ENCODE measurements around the gene ENTPD8. TPM values are rescaled to one million over a fixed set of nuclear protein-coding genes. Genes with fewer than 3 reads are reported as not detected.
"Not testable (repeated sequence)": the region's sequence is repeated elsewhere in the genome, so short reads cannot be mapped to it uniquely, and the experiment has no call there.

ENTPD8 gene
- total RNA-seq, 4 donors from 2014 or later = not detected

DNA sequence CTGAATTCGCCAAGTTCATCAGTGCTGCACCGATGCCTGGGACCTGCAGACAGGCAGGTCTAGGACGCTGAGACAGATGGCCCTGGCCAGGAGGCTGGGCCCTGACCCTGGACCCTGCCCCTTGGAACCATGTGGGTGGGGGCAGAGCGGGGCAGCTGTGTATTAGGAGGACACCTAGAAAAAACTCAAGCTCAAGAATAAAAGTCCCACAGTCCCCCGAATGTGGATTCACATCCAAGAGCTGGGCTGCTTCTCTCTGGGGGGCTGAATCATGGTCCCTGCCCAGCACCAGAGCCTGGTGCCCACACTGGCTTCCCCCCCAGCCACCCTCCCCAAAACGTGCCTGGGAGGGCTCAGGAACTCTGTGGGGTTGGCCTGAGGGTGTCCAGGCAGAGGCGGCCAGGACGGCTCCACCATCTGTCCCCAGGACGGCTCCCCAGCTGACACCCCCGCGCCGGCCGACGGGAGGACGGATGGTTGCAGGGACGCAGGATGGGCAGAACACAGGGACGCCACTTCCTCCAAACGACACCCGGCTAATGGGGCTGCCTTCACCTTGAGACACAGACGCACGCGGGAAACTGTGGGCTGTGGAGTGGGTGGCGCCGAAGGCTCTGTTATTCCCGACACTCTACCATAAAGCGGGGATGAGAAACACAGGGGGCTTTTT lies 53.1 kb downstream of the ENTPD8 start:
- no peak for DNase-seq (ENCODE audit: low spot score in 2 of 2)
- WGBS, 2 donors = 77 to 89% methylated on average over 17 to 26 of the region's 26 CpGs

DNA sequence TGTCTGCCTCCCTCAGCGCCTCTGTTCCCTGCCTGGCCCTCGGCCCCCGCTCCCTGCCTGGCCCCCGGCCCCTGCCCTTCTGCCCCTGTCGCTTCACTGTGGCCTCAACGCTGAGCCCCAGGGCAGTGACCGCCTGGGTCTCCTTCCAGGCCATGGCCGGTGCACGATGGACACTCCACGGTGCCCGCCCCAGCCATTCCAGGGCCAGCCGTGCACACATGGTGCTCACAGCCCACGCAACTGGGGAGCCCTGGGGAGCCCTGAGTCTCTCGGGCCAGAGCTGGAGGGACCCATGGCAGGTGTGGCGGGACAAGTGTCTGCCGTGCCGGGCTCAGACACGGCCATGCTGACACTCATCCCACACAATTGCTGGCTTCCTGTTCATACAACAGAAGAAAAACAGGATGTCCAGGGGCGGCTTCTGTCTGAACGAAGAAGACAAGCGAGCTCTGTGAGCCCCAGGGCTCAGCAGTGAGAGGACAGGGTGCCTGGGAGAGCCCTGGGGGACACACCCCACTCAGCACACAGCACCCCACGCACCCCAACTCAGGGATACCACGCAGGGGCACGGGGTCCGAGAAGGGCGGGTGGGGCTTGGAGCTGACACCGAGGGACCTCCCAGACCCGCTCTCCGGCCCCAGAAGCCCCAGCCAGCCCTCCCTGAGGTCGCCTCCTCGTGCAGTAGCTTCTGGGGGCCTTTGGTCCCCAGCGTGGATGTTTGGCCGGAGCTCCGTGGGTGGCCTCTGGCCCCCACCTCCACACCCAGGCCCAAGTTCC lies 53.9 kb downstream of the ENTPD8 start:
- no peak for DNase-seq (ENCODE audit: low spot score in 2 of 2)
- intact Hi-C loops (cut with DNase I; ENCODE audit: low total_unique reads) = no loop called here
- TF ChIP-seq, protein P1, sequence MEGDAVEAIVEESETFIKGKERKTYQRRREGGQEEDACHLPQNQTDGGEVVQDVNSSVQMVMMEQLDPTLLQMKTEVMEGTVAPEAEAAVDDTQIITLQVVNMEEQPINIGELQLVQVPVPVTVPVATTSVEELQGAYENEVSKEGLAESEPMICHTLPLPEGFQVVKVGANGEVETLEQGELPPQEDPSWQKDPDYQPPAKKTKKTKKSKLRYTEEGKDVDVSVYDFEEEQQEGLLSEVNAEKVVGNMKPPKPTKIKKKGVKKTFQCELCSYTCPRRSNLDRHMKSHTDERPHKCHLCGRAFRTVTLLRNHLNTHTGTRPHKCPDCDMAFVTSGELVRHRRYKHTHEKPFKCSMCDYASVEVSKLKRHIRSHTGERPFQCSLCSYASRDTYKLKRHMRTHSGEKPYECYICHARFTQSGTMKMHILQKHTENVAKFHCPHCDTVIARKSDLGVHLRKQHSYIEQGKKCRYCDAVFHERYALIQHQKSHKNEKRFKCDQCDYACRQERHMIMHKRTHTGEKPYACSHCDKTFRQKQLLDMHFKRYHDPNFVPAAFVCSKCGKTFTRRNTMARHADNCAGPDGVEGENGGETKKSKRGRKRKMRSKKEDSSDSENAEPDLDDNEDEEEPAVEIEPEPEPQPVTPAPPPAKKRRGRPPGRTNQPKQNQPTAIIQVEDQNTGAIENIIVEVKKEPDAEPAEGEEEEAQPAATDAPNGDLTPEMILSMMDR (IDR thresholded peaks at IDR 0.05) = no peak
- TF ChIP-seq POLR2A (IDR thresholded peaks at IDR 0.05) = no peak
- H3K4me3 ChIP-seq (ENCODE audit: low read depth, poor library complexity, severe bottlenecking) = no peak overlapping the region
- 74 to 76% methylated on average over 21 to 34 of the region's 34 CpGs for WGBS, 2 donors

More for the DNA sequence above, 53.1 kb downstream of the ENTPD8 start:
- intact Hi-C loops (cut with DNase I; ENCODE audit: low total_unique reads) = no loop called here
- no peak for TF ChIP-seq POLR2A (IDR thresholded peaks at IDR 0.05)
- TF ChIP-seq, protein P1 (IDR thresholded peaks at IDR 0.05) = no peak
- H3K4me3 ChIP-seq (ENCODE audit: low read depth, poor library complexity, severe bottlenecking) = no peak overlapping the region

DNA sequence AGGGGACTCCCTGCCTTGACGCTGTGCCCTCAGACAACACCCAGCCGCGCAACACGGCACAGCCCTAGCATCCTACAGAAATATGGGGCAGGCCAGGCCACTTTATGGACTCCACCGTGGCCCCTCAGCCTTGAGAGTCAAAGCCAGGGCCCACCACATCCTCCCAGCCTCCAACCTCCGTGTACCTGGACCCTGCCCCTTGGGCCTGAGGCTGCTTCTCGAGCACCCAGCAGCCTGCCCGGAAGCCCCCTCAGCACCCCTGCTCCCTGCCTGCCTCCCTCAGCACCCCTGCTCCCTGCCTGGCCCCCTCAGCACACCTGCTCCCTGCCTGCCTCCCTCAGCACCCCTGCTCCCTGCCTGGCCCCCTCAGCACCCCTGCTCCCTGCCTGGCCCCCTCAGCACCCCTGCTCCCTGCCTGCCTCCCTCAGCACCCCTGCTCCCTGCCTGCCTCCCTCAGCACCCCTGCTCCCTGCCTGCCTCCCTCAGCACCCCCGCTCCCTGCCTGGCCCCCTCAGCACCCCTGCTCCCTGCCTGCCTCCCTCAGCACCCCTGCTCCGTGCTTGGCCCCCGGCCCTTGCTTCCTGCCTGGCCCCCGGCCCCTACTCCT lies 54.5 kb downstream of the ENTPD8 start:
- WGBS, 2 donors = 79 to 83% methylated on average over 12 of the region's 12 CpGs
- H3K4me3 ChIP-seq (ENCODE audit: low read depth, poor library complexity, severe bottlenecking); DNase-seq (ENCODE audit: low spot score in 2 of 2); intact Hi-C loops (cut with DNase I; ENCODE audit: low total_unique reads): not testable (repeated sequence)

DNA sequence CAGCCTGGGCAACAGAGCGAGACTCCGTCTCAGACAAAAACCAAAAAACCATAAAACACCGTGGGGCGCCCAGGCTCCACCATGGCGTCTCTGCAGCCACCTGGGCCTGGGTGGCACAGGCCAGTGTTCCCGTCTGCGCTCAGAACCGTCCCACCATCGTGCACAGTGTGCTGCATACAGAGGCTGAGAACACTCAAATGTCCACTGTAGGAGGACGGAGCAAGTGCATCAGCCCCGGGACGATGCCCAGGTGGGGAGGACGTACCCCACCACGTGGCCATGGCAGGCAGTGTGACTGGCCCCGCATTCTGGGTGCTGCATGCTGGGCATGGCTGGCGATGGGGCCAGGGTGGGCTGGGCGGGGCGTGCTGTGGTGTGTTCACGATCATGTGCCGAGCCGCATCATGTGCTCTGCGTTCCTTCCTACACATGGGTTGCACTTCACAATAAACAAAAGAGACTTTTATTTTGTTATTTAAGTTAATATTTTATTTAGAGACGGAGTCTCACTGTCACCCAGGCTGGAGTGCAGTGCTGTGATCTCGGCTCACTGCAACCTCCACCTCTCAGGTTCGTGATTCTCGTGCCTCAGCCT lies 56.0 kb downstream of the ENTPD8 start:
- intact Hi-C loops (cut with DNase I; ENCODE audit: low total_unique reads) = no loop called here
- H3K4me3 ChIP-seq (ENCODE audit: low read depth, poor library complexity, severe bottlenecking) = no peak overlapping the region
- TF ChIP-seq, protein P1 (IDR thresholded peaks at IDR 0.05) = no peak
- no peak for TF ChIP-seq POLR2A (IDR thresholded peaks at IDR 0.05)
- no peak for DNase-seq (ENCODE audit: low spot score in 2 of 2)
- 92 to 94% methylated on average over 26 of the region's 26 CpGs for WGBS, 2 donors

Small RNA genes within 50 kb of the gene (microRNA-seq; reads per million reads assigned to microRNA genes)
- 0 to 0.68 reads per million in 2 donors for gene MIR7114 (ENCODE audit: borderline number of aligned reads in 1 of 2, borderline replicate concordance in 2 of 2)

Other genes with a start within 250 kb of the ENTPD8 start
- 10 to 100 TPM; 27.6 to 34.2 (median 29.1) TPM for gene TPRN, start 240.6 kb downstream of the ENTPD8 start, total RNA-seq
- gene TMEM203, start 235.7 kb downstream of the ENTPD8 start, total RNA-seq = 10 to 100 TPM; 45.7 to 60.7 (median 49.4) TPM
- gene NDOR1, start 235.7 kb downstream of the ENTPD8 start, total RNA-seq = 10 to 100 TPM in 3 of 4 donors, 1 to 10 TPM in 1; 8.1 to 18.6 (median 11.6) TPM
- 10 to 100 TPM in 1 of 4 donors, 1 to 10 TPM in 3; 3.7 to 10.2 (median 5.5) TPM for gene RNF208, start 219.1 kb downstream of the ENTPD8 start, total RNA-seq
- 100 to 1,000 TPM in 1 of 4 donors, 10 to 100 TPM in 3; 40.2 to 119 (median 67.6) TPM for gene CYSRT1, start 216.2 kb downstream of the ENTPD8 start, total RNA-seq
- 1 to 10 TPM in 2 of 4 donors, under 1 TPM in 1, not detected in 1; 0.25 to 3.2 (median 2.4) TPM for gene RNF224, start 213.9 kb downstream of the ENTPD8 start, total RNA-seq
- gene SLC34A3, start 210.5 kb downstream of the ENTPD8 start, total RNA-seq = 1 to 10 TPM in 1 of 4 donors, not detected in 3; 1.6 TPM
- 100 to 1,000 TPM; 317 to 604 (median 408) TPM for gene TUBB4B, start 200.1 kb downstream of the ENTPD8 start, total RNA-seq
- gene STPG3, start 190.1 kb downstream of the ENTPD8 start, total RNA-seq = not detected
- 10 to 100 TPM; 40.7 to 52.7 (median 49.9) TPM for gene NELFB, start 186.0 kb downstream of the ENTPD8 start, total RNA-seq
- gene TOR4A, start 163.6 kb downstream of the ENTPD8 start, total RNA-seq = 1 to 10 TPM; 4.9 to 7.4 (median 5.6) TPM
- gene NRARP, start 139.1 kb downstream of the ENTPD8 start, total RNA-seq = 10 to 100 TPM; 28.5 to 49.2 (median 41.0) TPM
- gene EXD3, start 18.2 kb downstream of the ENTPD8 start, total RNA-seq = 10 to 100 TPM; 13.8 to 25.7 (median 17.7) TPM
- 1 to 10 TPM; 3.1 to 5.6 (median 4.4) TPM for gene NOXA1, start 18.0 kb downstream of the ENTPD8 start, total RNA-seq
- gene NSMF, start 18.0 kb upstream of the ENTPD8 start, total RNA-seq = 10 to 100 TPM; 18.6 to 41.8 (median 24.3) TPM
- gene PNPLA7, start 109.0 kb upstream of the ENTPD8 start, total RNA-seq = 10 to 100 TPM; 24.1 to 44.3 (median 28.2) TPM
- gene MRPL41, start 110.5 kb upstream of the ENTPD8 start, total RNA-seq = 10 to 100 TPM; 54.6 to 61.8 (median 58.5) TPM
- 10 to 100 TPM; 27.5 to 46.0 (median 34.7) TPM for gene DPH7, start 137.6 kb upstream of the ENTPD8 start, total RNA-seq
- gene ZMYND19, start 149.2 kb upstream of the ENTPD8 start, total RNA-seq = 10 to 100 TPM; 26.1 to 40.5 (median 38.1) TPM
- gene ARRDC1, start 164.3 kb upstream of the ENTPD8 start, total RNA-seq = 100 to 1,000 TPM in 2 of 4 donors, 10 to 100 TPM in 2; 69.4 to 161 (median 91.9) TPM
- 100 to 1,000 TPM in 1 of 4 donors, 10 to 100 TPM in 3; 64.2 to 128 (median 73.2) TPM for gene EHMT1, start 177.6 kb upstream of the ENTPD8 start, total RNA-seq

Measured in lower leg skin (tissue), 4 donors.